ENCODE data around the gene ZEB2. TPM values are rescaled to one million over a fixed set of nuclear protein-coding genes. Genes with fewer than 3 reads are reported as not detected.

Gene ZEB2
- total RNA-seq, 1 donor from 2014 or later, result 95.4 TPM

- Mint-ChIP-seq H3K27ac (ENCODE audit: unreplicated experiment) (no peak overlapping the region), H3K4me1 (ENCODE audit: low read depth) (peaks cover 6% of the 10 kb centered on the region), H3K36me3 (ENCODE audit: low read depth) (peaks cover 22% of the 10 kb centered on the region), H3K4me3 (ENCODE audit: unreplicated experiment) (no peak overlapping the region), H3K27me3 (ENCODE audit: low read depth) (no peaks in the 10 kb centered on the region), H3K9me3 (ENCODE audit: low read depth) (peaks cover 6% of the 10 kb centered on the region)
- TF ChIP-seq CTCF (IDR thresholded peaks at IDR 0.05), result no peak
- DNase-seq (ENCODE audit: low spot score), result no peak
Observed at GRCh38 chr2:144415386-144415785, 104.5 kb downstream of the ZEB2 start.

- Mint-ChIP-seq H3K36me3 (ENCODE audit: low read depth) (peaks cover 20% of the 10 kb centered on the region), H3K4me3 (ENCODE audit: unreplicated experiment) (no peak overlapping the region), H3K27ac (ENCODE audit: unreplicated experiment) (no peak overlapping the region), H3K4me1 (ENCODE audit: low read depth) (peaks cover 6% of the 10 kb centered on the region), H3K9me3 (ENCODE audit: low read depth) (peaks cover 6% of the 10 kb centered on the region), H3K27me3 (ENCODE audit: low read depth) (no peaks in the 10 kb centered on the region)
- no peak for DNase-seq (ENCODE audit: low spot score)
- TF ChIP-seq CTCF (IDR thresholded peaks at IDR 0.05), result no peak
Observed at GRCh38 chr2:144414324-144414845, 105.5 kb downstream of the ZEB2 start.

- peaks cover 29% of the 10 kb centered on the region for H3K36me3 Mint-ChIP-seq (ENCODE audit: low read depth)
- DNase-seq (ENCODE audit: low spot score), result no peak
- peaks cover 6% of the 10 kb centered on the region for H3K4me1 Mint-ChIP-seq (ENCODE audit: low read depth)
- H3K27ac Mint-ChIP-seq (ENCODE audit: unreplicated experiment), result no peak overlapping the region
- H3K9me3 Mint-ChIP-seq (ENCODE audit: low read depth), result peaks cover 6% of the 10 kb centered on the region
- H3K4me3 Mint-ChIP-seq (ENCODE audit: unreplicated experiment), result no peak overlapping the region
- no peaks in the 10 kb centered on the region for H3K27me3 Mint-ChIP-seq (ENCODE audit: low read depth)
- TF ChIP-seq CTCF (IDR thresholded peaks at IDR 0.05), result no peak
Observed at GRCh38 chr2:144412709-144413108, 107.2 kb downstream of the ZEB2 start.

GRCh38 chr2:144411473-144411872 lies 108.4 kb downstream of the ZEB2 start:
- H3K36me3 Mint-ChIP-seq (ENCODE audit: low read depth), result peaks cover 28% of the 10 kb centered on the region

GRCh38 chr2:144409241-144409640 lies 110.7 kb downstream of the ZEB2 start:
- no peak for TF ChIP-seq CTCF (IDR thresholded peaks at IDR 0.05)
- no peak for DNase-seq (ENCODE audit: low spot score)
- Mint-ChIP-seq H3K4me3 (ENCODE audit: unreplicated experiment) (no peak overlapping the region), H3K4me1 (ENCODE audit: low read depth) (peaks cover 23% of the 10 kb centered on the region), H3K27me3 (ENCODE audit: low read depth) (no peaks in the 10 kb centered on the region), H3K36me3 (ENCODE audit: low read depth) (peaks cover 28% of the 10 kb centered on the region), H3K27ac (ENCODE audit: unreplicated experiment) (no peak overlapping the region), H3K9me3 (ENCODE audit: low read depth) (no peaks in the 10 kb centered on the region)

More at GRCh38 chr2:144411473-144411872, 108.4 kb downstream of the ZEB2 start:
- Mint-ChIP-seq H3K4me1 (ENCODE audit: low read depth) (peaks cover 8% of the 10 kb centered on the region), H3K9me3 (ENCODE audit: low read depth) (no peaks in the 10 kb centered on the region), H3K4me3 (ENCODE audit: unreplicated experiment) (no peak overlapping the region), H3K27ac (ENCODE audit: unreplicated experiment) (no peak overlapping the region), H3K27me3 (ENCODE audit: low read depth) (no peaks in the 10 kb centered on the region)
- DNase-seq (ENCODE audit: low spot score), result no peak
- TF ChIP-seq CTCF (IDR thresholded peaks at IDR 0.05), result no peak
